HG03108 (cell line): ENCODE data around the gene KLHL3.

Experiments used
- ATAC-seq: cut with Tn5 transposase; IDR thresholded peaks from one replicate; pipeline ENCODE4 v1.9.1; 2021; ENCODE audit warnings: moderate library complexity; ENCODE audit not compliant: unreplicated experiment

The KLHL3 gene

DNA sequence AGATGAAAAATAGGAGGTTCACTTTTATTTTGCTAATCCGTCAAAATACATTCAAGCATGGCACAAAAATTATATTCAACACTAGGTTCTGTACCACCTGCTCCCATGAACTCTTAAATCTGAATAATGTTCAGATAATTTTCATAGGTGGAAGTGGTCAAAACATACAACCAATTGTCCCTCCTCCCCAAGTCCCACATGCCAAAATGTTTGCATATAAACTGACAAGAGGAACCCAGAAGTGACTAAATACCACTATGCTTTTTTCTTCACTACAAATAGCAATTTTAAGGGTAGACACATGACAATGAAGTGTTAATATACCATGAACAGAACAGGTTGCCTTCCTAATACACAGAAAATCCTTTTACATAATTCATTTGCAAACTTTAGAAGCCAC is 14.5 kb upstream of the KLHL3 start:
- no peak for ATAC-seq

DNA sequence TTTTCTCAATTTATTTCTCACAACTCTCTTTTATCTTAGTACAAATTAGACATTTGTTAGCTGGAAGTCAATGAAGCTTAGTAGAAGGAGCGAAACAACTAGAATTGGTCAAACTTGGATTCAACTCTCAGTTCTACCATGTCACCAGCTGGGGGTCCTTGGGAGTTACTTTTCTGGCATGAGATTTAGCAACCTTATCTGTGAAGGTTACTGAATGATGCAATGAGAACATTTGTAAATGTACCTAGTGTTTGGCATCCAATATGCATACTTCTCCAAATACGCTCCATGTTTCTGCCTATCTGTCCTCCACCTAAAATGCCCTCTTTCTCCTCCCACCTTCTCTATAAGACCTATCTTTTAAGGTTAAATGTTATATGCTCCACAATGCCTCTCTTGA is 12.0 kb upstream of the KLHL3 start:
- no peak for ATAC-seq

DNA sequence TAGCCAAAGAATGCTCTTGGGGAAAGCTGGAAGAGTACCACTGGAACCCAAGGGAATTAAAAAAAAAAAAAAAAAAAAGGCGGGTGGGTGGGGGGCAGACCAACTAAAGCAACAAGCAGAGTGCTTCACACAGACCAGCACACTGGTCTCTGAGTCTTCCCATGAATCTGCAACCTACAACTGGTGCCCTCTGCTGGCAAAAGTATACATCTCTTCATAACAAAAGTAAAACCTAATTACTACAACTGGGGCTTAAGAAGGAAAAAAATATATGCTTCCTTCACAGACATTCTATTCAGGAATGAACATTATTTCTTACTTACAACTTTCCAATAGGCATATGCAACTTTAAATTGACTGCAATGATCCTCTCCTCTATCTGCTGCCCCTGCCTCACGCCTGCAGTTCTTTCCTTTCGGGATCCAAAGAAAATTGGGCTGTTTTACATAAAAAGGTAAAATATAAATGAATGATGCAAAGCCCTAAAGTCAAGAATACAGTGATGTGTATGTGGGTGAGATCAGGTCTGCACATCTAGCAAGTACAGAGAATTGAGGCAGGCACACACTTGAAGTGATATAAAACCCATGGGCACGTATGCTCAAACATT is 7.2 kb upstream of the KLHL3 start:
- no peak for ATAC-seq

DNA sequence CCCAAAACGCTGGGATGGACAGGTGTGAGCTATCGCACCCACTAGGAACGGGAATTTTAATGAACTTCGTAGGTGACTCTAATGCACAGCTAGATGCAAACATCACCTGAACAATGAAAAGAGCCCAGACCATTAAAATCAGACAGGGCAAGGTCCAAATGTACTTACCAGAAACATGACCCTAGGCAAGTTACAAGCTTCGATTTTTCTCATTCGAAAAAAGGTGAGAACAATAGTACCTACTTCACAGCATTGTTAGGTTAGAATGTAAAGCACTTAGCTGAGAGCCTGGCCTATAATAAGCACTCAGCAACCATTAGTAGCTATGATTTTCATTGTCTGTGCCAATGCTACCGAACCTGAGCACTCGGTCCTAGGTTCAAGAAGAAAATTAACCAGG is 5.8 kb upstream of the KLHL3 start:
- no peak for ATAC-seq

DNA sequence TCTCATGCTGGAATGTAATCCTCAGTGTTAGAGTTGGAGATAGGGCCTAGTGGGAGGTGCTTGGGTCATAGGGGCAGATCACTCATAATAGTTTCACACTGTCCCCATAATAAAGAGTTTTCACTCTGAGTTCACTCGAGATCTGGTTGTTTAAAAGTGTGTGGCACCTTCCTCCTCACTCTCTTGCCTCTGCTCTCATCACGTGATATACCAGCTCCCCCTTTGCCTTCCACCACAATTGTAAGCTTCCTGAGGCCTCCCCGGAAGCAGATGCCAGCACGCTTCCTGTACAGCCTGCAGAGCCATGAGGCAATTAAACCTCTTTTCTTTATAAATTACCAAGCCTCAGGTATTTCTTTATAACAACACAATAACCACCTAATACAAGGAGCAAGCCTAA is 3.8 kb upstream of the KLHL3 start:
- no peak for ATAC-seq

DNA sequence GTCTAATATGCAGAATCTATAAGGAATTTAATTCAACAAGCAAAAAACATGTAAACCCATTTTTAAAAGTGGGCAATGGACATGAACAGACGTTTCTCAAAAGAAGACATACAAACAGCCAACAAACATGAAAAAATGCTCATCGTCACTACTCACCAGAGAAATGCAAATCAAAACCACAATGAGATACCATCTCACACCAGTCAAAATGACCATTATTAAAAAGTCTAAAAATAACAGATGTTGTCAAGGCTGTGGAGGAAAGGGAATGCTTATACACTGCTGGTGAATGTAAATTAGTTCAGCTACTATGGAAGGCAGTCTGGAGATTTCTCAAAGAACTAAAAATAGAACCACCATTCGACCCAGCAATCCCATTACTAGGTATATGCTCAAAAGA is 3.1 kb upstream of the KLHL3 start:
- no peak for ATAC-seq

DNA sequence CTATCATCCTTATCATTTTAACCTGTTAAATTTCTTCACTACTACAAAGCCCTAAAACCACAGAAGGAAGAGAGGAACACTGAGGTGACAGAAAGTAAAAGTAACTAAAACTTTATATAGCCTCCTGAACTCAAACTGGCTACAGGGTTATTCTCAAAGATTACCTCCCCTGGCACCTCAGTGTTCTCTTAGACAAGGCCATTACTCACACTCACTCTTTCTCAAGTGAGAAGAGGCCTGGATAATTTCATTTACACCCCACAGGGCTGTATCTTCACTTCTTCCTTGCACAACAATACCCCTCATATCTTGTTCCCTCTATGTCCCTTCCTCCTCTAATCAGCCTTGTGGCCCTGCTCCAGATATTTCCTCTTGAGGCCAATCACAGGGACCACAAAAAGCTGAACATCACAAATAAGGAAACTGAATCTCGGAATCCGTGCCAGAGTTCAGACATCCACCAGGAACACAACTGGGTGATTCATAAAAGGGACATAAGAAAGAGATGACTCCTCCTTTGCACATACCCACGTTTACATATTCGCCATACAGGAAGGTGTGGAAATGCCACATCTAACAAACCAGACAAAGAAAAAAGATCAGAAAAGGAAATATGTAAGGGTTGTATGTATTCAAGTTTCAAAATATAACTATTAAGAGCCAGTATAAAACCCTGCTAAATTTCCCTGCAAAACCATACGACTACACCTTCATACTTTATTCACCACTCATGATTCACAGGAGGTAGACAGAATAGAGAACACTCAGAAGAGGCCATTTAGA is 1.7 kb upstream of the KLHL3 start:
- no peak for ATAC-seq

DNA sequence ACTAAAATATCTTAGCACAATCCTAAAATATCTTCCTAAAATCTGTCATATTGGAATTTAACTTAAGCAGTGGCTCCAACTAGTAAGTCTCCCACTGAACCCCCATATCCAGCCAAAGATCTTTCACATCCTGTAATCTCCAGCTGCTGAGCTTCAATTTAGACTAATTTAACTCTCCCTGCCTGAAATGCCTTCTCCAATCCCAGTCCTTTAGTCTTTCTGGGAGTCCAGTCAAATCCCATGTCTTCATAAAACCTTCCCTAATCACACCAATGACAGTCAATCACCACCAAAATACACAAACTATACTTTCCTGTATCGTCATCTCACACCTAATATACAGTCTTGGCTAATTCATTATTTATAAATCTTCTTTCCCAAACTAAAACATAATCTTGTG is 607 bp upstream of the KLHL3 start:
- no peak for ATAC-seq

DNA sequence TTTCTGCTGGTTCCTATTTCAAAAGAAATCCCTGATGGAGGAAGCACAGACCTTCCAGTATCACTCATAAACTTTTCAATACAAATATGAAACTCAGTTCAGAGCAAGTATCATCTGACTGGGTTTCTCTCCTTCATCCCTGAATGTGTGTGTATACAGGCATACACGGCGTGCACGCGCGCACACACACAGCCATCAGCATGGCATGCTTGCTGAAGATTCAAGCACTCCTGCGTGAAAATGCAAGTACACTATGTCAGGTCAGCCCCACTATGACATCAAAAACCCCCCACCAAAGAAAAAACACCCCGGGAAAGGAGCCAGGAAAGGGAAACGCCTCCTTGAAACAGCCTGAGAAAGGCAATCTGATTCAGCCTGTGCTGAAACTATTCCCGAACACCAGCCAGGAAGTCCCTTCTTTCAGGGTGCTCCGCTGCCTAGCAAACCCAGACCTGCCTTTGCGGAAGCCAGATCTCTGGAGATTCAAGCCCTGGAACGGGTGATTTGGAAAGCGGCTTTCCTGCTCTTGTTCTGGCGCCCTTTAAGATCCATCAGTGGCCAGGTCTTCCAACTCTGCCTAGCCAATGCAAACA is 831 bp downstream of the KLHL3 start:
- ATAC-seq, result peak; percentile 27

DNA sequence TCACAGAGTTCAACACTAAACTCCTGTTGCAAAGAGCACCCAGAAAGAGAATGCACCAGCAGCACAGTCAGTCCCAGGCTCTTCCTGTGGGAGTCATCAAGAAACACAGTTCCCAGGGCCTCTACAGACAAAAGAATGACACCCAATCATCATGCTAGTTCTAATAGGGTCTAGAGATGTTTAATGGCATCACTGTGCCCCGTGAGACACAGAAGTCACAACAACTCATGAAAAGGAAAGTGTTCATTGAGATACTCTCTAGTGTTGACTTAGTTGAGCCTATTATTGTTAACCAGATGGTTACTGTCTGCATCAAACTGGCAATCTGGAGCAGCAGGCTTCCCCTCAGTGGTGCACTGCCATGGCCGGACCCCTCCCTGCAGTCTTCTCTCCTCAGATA is 1.6 kb downstream of the KLHL3 start:
- ATAC-seq, result no peak

DNA sequence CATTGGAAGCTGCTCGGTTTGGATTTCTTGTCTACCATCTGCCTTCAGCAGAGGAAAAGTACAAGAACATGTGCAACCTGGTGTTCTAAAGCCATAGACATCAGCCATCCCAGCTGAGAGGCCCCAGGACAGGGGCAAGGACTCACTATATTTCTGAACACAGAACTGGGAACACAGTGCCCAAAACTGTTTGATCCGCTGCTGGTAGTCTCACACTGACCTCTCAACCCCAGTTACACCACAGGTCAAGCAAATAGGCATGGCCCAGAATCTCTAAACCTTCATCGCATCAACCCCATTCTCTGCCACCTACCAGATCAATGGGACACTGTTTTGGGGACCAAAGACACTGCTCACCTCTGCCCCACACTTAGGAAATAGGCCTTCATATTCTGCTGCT is 2.0 kb downstream of the KLHL3 start:
- no peak for ATAC-seq

DNA sequence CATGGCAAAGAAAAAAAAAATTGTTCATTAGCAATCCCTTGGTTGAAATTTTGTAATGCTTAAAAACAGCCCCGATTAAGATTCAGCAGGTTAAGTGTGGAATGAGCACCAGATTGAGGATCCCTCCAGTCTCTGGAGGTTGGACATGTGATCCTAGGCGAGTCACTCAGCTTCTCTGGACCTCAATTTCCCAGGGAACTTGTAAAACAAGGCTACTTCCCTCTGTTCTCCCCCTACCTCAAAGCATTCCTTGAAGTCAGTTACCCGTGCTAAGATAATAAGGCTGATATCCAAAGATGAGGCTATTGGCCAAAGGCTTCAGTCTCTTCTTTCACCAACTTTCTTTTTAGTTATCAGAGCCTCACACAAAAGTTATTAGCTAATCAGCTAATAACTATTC is 2.9 kb downstream of the KLHL3 start:
- ATAC-seq, result no peak

DNA sequence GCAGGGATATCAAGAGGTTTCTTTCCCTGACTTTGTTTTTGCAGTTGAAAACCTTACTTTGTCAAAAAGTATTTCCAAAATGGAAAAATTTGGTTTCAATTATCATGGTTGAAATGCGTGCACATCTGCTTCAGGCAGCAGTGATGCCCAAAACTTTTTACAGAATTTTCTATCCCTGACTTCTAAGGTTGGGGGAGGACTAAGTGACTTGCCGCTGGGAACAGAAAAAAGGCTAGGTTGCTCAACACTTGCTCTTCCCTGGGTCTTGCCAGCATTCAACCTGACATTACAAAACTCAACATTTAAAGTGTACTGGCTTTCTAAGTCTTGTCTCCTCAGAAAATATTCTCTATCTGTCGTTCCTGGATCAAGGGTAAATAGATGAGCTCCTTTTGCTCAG is 4.7 kb downstream of the KLHL3 start:
- no peak for ATAC-seq

DNA sequence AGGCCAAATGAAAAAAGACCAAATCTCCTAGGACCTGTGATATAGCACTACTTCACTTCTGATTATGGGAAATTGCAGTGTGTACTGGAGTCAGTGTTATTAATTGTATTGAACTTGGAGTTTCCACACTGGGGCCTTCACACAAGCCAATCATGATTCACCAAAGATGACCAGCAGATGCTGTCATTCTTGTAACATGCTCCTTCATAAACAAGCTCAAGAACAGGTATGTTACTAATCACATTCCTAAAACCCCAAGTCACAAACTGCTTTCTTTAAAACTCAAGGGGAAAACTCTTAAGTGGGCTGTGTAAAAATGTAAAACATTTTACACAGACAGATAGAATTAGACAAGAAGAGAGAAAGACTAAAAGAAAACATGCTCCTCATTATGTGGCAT is 5.6 kb downstream of the KLHL3 start:
- no peak for ATAC-seq

DNA sequence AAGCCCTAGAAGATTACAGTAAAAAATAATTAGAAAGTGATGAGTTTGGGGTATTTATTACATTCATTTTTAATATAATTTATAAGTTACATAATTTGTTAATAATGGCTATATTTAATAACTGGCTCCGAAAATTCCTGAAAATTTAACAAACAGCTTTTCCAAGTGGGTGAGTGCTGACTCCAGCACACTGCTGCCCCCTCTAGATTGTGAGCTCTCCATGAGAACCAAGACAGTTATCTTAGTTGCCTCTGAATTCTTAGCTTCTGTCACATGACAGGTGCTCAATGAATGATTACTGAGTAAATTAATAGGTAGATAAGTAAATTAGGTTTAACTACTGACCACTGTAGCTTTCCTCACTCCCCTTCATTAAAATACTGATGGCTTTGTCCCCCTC is 7.8 kb downstream of the KLHL3 start:
- no peak for ATAC-seq

DNA sequence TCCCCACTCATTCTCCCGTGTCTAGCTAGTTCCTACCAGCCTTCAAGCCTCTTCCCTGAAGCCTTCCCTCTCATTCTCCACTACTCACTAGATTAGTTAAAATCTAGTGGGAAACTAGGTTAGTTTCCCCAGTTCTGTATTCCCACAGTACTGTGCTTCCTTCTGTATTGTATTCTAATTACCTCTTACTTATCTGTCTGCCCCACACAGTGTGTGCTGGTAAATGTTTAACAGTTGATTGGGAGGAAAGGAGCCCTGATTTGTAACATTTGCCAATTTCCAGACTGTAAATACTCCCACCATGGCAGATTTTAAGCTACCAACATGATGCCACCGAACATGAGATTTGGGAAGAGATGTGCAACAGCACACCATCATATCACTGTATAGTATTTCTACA is 8.3 kb downstream of the KLHL3 start:
- no peak for ATAC-seq

DNA sequence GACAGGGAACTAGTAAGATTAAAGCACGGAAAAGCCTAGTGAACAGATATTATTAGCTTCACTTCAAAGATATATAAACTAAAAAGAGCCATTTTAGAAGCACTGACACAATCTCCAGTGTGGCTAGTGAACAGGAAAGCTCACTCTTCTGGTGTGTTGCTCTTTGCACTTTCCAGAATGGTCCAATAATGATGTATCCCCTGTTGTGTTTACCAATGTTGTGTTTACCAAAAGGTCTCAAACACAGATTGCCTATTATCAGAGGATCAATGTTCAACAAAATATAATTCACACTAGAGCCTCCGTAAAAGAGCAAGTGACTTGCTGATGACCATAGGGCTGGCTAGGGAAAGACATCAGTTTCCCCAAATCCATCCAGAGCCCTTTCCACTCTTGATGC is 11.6 kb downstream of the KLHL3 start:
- ATAC-seq, result no peak

DNA sequence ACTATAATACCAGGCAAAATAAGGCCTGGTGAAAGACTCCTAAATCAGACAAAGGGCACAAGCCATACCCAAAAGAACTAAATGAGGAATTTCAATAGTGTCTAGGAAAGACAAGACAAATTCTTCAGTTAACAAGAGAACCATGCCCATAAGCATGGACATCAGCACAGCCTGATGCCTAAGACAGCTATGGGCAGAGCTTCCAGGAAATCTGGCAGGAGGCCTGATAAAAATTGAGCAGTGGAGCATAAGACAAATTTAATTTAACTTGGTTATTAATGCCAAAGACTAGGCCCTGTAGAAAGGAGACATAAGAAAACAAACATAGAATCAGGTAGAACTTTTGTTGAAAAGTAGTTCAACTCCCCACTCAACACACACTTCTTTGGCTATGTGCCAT is 17.3 kb downstream of the KLHL3 start:
- ATAC-seq, result no peak

DNA sequence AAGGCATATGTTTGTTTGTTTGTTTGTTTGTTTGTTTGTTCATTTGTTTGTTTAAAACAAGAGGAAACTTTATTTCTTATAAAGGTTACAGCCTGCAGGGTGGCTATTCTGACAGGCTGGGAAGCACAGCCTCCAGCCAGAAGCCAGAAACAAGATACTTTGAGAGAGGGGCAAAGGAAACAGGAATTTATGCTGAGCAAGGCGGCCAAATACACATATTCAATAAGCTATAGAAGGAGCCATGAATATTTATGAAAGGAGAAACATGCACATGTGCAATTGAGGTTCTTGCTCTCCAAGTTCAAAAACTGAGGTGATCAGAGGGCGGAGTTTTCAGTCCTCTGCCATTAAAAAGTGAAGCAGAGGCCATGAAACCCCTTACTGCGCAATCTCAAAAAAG is 19.6 kb downstream of the KLHL3 start:
- no peak for ATAC-seq

DNA sequence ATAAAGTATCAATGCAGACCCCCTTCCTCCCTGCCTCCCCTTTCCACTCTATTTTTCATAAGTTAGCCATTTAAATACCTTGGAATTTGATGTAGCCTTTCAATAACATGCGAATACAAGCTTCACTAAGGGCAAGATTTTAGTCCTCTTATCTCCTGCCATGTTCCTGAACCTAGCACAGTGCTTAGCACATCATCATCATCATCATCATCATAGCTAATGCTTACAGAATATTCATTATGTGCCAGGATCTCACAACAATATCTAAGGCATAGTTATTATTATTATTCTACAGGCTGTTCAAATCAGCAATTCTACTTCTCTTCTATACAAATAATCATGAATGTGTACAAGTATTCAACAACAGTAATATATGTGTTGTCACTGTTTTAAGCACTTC is 20.4 kb downstream of the KLHL3 start:
- ATAC-seq, result no peak

DNA sequence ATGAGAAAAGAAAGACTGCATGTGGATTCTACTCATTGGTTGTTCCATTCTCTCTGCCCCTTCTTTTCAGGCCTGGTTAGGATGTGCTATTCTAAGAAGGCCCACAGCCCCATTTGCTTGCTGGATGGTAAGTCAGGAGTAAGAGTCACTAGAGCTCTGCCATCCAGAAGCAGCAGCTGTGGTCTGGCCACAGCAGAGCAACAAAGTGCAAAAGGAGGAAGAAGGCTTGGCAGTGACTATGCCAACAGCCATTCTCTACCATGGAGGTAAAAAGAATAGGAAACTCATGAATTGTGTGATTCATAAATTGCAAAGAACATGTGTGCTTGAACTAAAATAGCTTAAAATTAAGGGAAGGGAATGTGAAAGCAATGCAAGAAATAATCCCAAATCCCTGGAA is 20.9 kb downstream of the KLHL3 start:
- no peak for ATAC-seq

DNA sequence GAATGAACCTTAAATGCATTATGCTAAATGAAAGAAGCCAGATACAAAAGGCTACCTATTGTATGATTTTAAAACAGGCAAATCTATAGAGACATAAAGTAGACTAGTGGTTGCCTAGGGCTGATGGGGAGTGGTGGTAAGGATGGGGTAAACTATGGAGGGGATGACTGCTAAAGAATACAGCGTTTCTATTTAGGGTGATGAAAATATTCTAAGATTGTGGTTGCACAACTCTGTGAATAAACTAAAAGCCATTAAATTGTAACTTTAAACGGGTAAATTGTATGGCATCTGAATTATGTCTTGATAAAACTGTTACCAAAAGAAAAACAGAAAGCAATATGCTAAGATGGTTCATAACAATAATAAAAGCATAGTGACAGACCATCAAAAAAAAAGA is 21.4 kb downstream of the KLHL3 start:
- ATAC-seq, result no peak
